Suprapubic skin (tissue), 4 donors: ENCODE measurements around the gene ADGRF1.

Source experiments
- EP300 ChIP-seq: sonication (generic); formaldehyde crosslinking; IDR thresholded peaks from one replicate; pipeline ENCODE4 v1.6.1; 2017; ENCODE audit warnings: antibody characterized with exemption
- POLR2A ChIP-seq, 2 donors: fragments of 450-650 bp; IDR thresholded peaks; one replicate each; pipeline ENCODE4 v1.6.1; 2017; ENCODE audit warnings: antibody characterized with exemption in 2 of 2, mild to moderate bottlenecking in 2 of 2, moderate library complexity in 2 of 2
- POLR2AphosphoS5 ChIP-seq, 3 donors: sonication (generic); formaldehyde crosslinking; IDR thresholded peaks; one replicate each; pipeline ENCODE4 v1.6.1; 2017; ENCODE audit warnings: antibody characterized with exemption in 3 of 3
- TF ChIP-seq, protein P1 (sequence below), 2 donors: fragments of 200-600 bp in 1 of 2; fragments of 450-650 bp in 1 of 2; sonication (generic) in 1 of 2; IDR thresholded peaks; one replicate each; pipeline ENCODE4 v1.5.1; 2016 to 2019; ENCODE audit warnings: antibody characterized with exemption in 2 of 2, mild to moderate bottlenecking in 1 of 2, moderate library complexity in 1 of 2

DNA sequence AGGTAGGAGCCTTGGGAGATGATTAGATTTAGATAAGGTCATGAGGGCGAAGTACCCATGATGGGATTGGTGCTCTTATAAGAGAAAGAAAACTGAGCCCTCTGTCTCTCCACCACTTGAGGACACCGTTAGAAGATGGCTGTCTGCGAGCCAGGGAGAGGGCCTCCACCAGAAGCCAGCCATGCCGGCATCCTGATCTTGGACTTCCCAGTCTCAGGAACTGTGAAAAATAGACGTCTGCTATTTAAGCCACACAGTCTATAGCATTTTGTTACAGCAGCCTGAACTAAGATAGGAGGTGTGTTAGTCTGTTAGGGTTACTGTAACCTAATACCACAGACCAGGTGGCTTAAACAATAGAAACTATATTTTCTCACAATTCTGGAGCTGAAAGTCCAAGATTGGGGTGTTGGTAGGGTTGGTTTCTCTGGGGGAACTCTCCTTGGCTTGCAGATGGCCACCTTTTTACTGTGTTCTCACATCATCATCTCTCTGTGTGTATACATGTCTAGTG, 38.0 kb upstream of the ADGRF1 start:
- TF ChIP-seq, protein P1, sequence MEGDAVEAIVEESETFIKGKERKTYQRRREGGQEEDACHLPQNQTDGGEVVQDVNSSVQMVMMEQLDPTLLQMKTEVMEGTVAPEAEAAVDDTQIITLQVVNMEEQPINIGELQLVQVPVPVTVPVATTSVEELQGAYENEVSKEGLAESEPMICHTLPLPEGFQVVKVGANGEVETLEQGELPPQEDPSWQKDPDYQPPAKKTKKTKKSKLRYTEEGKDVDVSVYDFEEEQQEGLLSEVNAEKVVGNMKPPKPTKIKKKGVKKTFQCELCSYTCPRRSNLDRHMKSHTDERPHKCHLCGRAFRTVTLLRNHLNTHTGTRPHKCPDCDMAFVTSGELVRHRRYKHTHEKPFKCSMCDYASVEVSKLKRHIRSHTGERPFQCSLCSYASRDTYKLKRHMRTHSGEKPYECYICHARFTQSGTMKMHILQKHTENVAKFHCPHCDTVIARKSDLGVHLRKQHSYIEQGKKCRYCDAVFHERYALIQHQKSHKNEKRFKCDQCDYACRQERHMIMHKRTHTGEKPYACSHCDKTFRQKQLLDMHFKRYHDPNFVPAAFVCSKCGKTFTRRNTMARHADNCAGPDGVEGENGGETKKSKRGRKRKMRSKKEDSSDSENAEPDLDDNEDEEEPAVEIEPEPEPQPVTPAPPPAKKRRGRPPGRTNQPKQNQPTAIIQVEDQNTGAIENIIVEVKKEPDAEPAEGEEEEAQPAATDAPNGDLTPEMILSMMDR (IDR thresholded peaks at IDR 0.05): no peak
- TF ChIP-seq POLR2AphosphoS5 (IDR thresholded peaks at IDR 0.05): no peak
- no peak for TF ChIP-seq EP300
- TF ChIP-seq POLR2A (IDR thresholded peaks at IDR 0.05): no peak
